Left lung (tissue), 10 donors: ENCODE data around the gene ZDHHC7. TPM values are rescaled to one million over a fixed set of nuclear protein-coding genes. Genes with fewer than 3 reads are reported as not detected.
"Not testable (repeated sequence)": the region's sequence is repeated elsewhere in the genome, so short reads cannot be mapped to it uniquely, and the experiment has no call there.

Experiments
- ATAC-seq: fragments of 200-7000 bp; cut with Tn5 transposase; one replicate; pipeline ENCODE4 v1.9.1; 2020; ENCODE audit warnings: moderate library complexity
- DNase-seq, 4 donors: peaks; one replicate each; pipeline ENCODE4 v3.0.0-alpha.2; 2013 to 2020
- H3K27ac ChIP-seq, 2 donors: fragments of 200-600 bp; sonication (generic) in 1 of 2; one replicate each; pipeline versions ENCODE4 v1.5.0 to v1.8.0; 2020 to 2021
- H3K27me3 ChIP-seq, 2 donors: fragments of 200-600 bp; sonication (generic) in 1 of 2; one replicate each; pipeline versions ENCODE4 v1.5.0 to v1.8.0; 2020 to 2021
- H3K36me3 ChIP-seq, 2 donors: fragments of 200-600 bp; sonication (generic) in 1 of 2; one replicate each; pipeline versions ENCODE4 v1.5.0 to v1.8.0; 2020 to 2021
- H3K4me1 ChIP-seq, 2 donors: fragments of 200-600 bp; one replicate each; pipeline ENCODE4 v1.8.0; 2021
- H3K4me3 ChIP-seq, 2 donors: fragments of 200-600 bp; sonication (generic) in 1 of 2; one replicate each; pipeline versions ENCODE4 v1.5.0 to v1.8.0; 2020 to 2021; ENCODE audit warnings: mild to moderate bottlenecking in 1 of 2
- H3K9me3 ChIP-seq, 2 donors: fragments of 200-600 bp; sonication (generic) in 1 of 2; one replicate each; pipeline versions ENCODE4 v1.5.0 to v1.8.0; 2020 to 2021
- intact Hi-C, 2 donors: fragments of 100-400 bp; cut with DNase I; formaldehyde crosslinking; loops; one replicate each; pipeline versions ENCODE4 v1.11.2 to v1.14.2; 2022
- polyA plus RNA-seq, 6 donors: library from polyadenylated mRNA; unstranded; fragments of 120-200 nt; gene quantifications; one replicate each; pipeline ENCODE4 v1.2.1, GENCODE V29; 2013; ENCODE audit not compliant: insufficient read length in 6 of 6
- total RNA-seq, 2 donors: library from RNA; stranded (reverse); fragmentation: NEBNext Ultra II Directional; extraction: Animal tissue kit (Norgen Biotek cat#: 25700); gene quantifications; one replicate each; pipeline ENCODE4 v1.2.1, GENCODE V29; 2021
- TF ChIP-seq, protein P1 (sequence below), 2 donors: fragments of 200-600 bp; sonication (generic) in 1 of 2; IDR thresholded peaks; one replicate each; pipeline versions ENCODE4 v1.5.0 to v1.8.0; 2021; ENCODE audit warnings: antibody characterized with exemption in 2 of 2
- donor health status: DM: no; HTN: yes; CAD: no.
- donor health status: DM: no; HTN: no; CAD: no.

Gene ZDHHC7
- total and polyA plus RNA-seq, 8 donors: 52.5 to 82.3 (median 59.7) TPM

GRCh38 chr16:85037050-85037410 is 25.7 kb upstream of the ZDHHC7 start:
- ATAC-seq: no peak
- peaks cover 0 to 27% of the 10 kb centered on the region in 2 donors for H3K4me1 ChIP-seq
- H3K4me3 ChIP-seq: no peak overlapping the region
- no peak for DNase-seq
- H3K27me3 ChIP-seq: no peaks in the 10 kb centered on the region
- H3K9me3 ChIP-seq: no peaks in the 10 kb centered on the region
- peak overlapping the region in 1 of 2 donors; percentile 4 for H3K27ac ChIP-seq
- H3K36me3 ChIP-seq: peaks cover 0 to 27% of the 10 kb centered on the region in 2 donors
- TF ChIP-seq, protein P1, sequence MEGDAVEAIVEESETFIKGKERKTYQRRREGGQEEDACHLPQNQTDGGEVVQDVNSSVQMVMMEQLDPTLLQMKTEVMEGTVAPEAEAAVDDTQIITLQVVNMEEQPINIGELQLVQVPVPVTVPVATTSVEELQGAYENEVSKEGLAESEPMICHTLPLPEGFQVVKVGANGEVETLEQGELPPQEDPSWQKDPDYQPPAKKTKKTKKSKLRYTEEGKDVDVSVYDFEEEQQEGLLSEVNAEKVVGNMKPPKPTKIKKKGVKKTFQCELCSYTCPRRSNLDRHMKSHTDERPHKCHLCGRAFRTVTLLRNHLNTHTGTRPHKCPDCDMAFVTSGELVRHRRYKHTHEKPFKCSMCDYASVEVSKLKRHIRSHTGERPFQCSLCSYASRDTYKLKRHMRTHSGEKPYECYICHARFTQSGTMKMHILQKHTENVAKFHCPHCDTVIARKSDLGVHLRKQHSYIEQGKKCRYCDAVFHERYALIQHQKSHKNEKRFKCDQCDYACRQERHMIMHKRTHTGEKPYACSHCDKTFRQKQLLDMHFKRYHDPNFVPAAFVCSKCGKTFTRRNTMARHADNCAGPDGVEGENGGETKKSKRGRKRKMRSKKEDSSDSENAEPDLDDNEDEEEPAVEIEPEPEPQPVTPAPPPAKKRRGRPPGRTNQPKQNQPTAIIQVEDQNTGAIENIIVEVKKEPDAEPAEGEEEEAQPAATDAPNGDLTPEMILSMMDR (IDR thresholded peaks at IDR 0.05): no peak
- intact Hi-C loops: no loop called here

GRCh38 chr16:85036236-85037049 is 25.1 kb upstream of the ZDHHC7 start:
- Histone ChIP-seq H3K9me3 (no peaks in the 10 kb centered on the region), H3K36me3 (peaks cover 0 to 31% of the 10 kb centered on the region in 2 donors), H3K27ac (peak overlapping the region in 1 of 2 donors; percentile 4), H3K4me1 (peaks cover 0 to 23% of the 10 kb centered on the region in 2 donors), H3K4me3 (no peak overlapping the region), H3K27me3 (no peaks in the 10 kb centered on the region)
- intact Hi-C loops: no loop called here
- TF ChIP-seq, protein P1 (IDR thresholded peaks at IDR 0.05): no peak
- ATAC-seq: no peak
- no peak for DNase-seq

GRCh38 chr16:85034591-85035433 is 23.5 kb upstream of the ZDHHC7 start:
- intact Hi-C loops: no loop called here
- TF ChIP-seq, protein P1 (IDR thresholded peaks at IDR 0.05): no peak
- Histone ChIP-seq H3K4me3 (no peak overlapping the region), H3K9me3 (no peaks in the 10 kb centered on the region), H3K4me1 (peaks cover under 1 to 29% of the 10 kb centered on the region in 2 donors), H3K36me3 (peaks cover 0 to 31% of the 10 kb centered on the region in 2 donors), H3K27me3 (no peaks in the 10 kb centered on the region), H3K27ac (no peak overlapping the region)
- no peak for ATAC-seq
- no peak for DNase-seq

DNA sequence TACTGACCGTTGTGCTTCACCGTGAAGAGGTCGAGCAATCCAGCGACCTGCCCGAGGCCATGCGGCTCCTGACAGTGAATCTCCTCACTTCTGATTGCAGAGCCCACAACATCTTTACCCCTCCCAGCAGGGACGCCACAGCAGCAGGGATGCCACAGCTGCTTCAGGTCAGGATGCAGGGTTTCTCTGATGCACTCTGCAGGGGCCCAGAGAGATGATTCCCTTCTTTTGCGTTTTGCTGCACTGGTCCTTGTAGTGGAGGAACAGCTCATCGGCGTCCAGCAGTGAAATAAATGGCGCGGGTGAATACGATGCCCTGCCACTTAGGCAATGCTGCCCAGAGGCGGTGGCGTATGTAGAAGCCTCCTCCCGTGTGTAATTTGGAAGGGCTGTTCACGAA is 21.8 kb upstream of the ZDHHC7 start:
- ATAC-seq: no peak
- intact Hi-C loops: no loop called here
- TF ChIP-seq, protein P1 (IDR thresholded peaks at IDR 0.05): no peak
- peaks cover 0 to 30% of the 10 kb centered on the region in 2 donors for H3K36me3 ChIP-seq
- no peaks in the 10 kb centered on the region for H3K27me3 ChIP-seq
- no peak overlapping the region for H3K27ac ChIP-seq
- DNase-seq: no peak
- peaks cover 8 to 46% of the 10 kb centered on the region in 2 donors for H3K4me1 ChIP-seq
- no peaks in the 10 kb centered on the region for H3K9me3 ChIP-seq
- no peak overlapping the region for H3K4me3 ChIP-seq

DNA sequence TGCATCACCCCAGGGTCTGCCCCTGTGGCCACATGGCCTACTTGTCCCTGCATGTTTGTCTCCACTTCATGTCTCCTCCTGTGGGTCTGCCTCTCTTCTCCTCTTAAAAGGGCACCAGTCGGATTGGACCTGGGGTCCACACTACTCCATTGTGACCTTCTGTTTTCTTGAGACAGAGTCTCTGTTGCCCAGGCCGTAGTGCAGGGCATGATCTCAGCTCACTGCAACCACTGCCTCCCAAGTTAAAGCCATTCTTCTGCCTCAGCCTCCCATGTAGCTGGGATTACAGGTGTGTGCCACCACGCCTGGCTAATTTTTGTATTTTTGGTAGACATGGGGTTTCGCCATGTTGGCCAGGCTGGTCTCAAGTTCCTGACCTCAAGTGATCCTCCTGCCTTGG is 20.9 kb upstream of the ZDHHC7 start:
- H3K9me3 ChIP-seq, H3K27ac ChIP-seq, ATAC-seq, DNase-seq, H3K27me3 ChIP-seq, intact Hi-C loops, H3K4me3 ChIP-seq: not testable (repeated sequence)
- H3K36me3 ChIP-seq: peaks cover 0 to 23% of the 10 kb centered on the region in 2 donors
- H3K4me1 ChIP-seq: peaks cover 8 to 45% of the 10 kb centered on the region in 2 donors
